ENCODE measurements around the gene CHRND.

The CHRND gene

GRCh38 chr2:232541195-232541960 lies 15.4 kb downstream of the CHRND start:
- TF ChIP-seq MAX (IDR thresholded peaks at IDR 0.05) (no peak), FOXM1 (IDR thresholded peaks at IDR 0.05; ENCODE audit: borderline replicate concordance, low read depth) (no peak), TAF1 (IDR thresholded peaks at IDR 0.05; ENCODE audit: low read depth) (no peak), NFIC (IDR thresholded peaks at IDR 0.05) (no peak), CREB1 (IDR thresholded peaks at IDR 0.05; ENCODE audit: low read depth) (no peak), YY1 (IDR thresholded peaks at IDR 0.05; ENCODE audit: low read depth) (no peak), TCF12 (IDR thresholded peaks at IDR 0.05; ENCODE audit: low read depth) (no peak), REST (IDR thresholded peaks at IDR 0.05; ENCODE audit: low read depth) (no peak), TEAD4 (IDR thresholded peaks at IDR 0.05) (no peak), RAD21 (IDR thresholded peaks at IDR 0.05; ENCODE audit: low read depth) (no peak), EGR1 (IDR thresholded peaks at IDR 0.05) (no peak), ZBTB7A (IDR thresholded peaks at IDR 0.05; ENCODE audit: low read depth) (no peak), CEBPB (IDR thresholded peaks at IDR 0.05) (no peak), EP300 (IDR thresholded peaks at IDR 0.05; ENCODE audit: borderline replicate concordance) (no peak), USF1 (IDR thresholded peaks at IDR 0.05) (no peak)

GRCh38 chr2:232541961-232542714 lies 16.2 kb downstream of the CHRND start:
- no peak for TF ChIP-seq USF1 (IDR thresholded peaks at IDR 0.05)
- TF ChIP-seq TCF12 (IDR thresholded peaks at IDR 0.05; ENCODE audit: low read depth) = no peak
- no peak for TF ChIP-seq TEAD4 (IDR thresholded peaks at IDR 0.05)
- no peak for TF ChIP-seq CREB1 (IDR thresholded peaks at IDR 0.05; ENCODE audit: low read depth)
- TF ChIP-seq EGR1 (IDR thresholded peaks at IDR 0.05) = no peak
- no peak for TF ChIP-seq RAD21 (IDR thresholded peaks at IDR 0.05; ENCODE audit: low read depth)
- TF ChIP-seq NFIC (IDR thresholded peaks at IDR 0.05) = no peak
- no peak for TF ChIP-seq MAX (IDR thresholded peaks at IDR 0.05)
- no peak for TF ChIP-seq CEBPB (IDR thresholded peaks at IDR 0.05)
- TF ChIP-seq REST (IDR thresholded peaks at IDR 0.05; ENCODE audit: low read depth) = no peak
- no peak for TF ChIP-seq ZBTB7A (IDR thresholded peaks at IDR 0.05; ENCODE audit: low read depth)
- no peak for TF ChIP-seq EP300 (IDR thresholded peaks at IDR 0.05; ENCODE audit: borderline replicate concordance)
- no peak for TF ChIP-seq YY1 (IDR thresholded peaks at IDR 0.05; ENCODE audit: low read depth)

GRCh38 chr2:232542715-232543467 lies 16.9 kb downstream of the CHRND start:
- TF ChIP-seq MAX (IDR thresholded peaks at IDR 0.05) = no peak
- TF ChIP-seq RAD21 (IDR thresholded peaks at IDR 0.05; ENCODE audit: low read depth) = no peak
- no peak for TF ChIP-seq EGR1 (IDR thresholded peaks at IDR 0.05)

- TF ChIP-seq TAF1 (IDR thresholded peaks at IDR 0.05; ENCODE audit: low read depth) = no peak
- no peak for TF ChIP-seq NFIC (IDR thresholded peaks at IDR 0.05)
- TF ChIP-seq EP300 (IDR thresholded peaks at IDR 0.05; ENCODE audit: borderline replicate concordance) = no peak
- no peak for TF ChIP-seq YY1 (IDR thresholded peaks at IDR 0.05; ENCODE audit: low read depth)
- no peak for TF ChIP-seq MAX (IDR thresholded peaks at IDR 0.05)
- no peak for TF ChIP-seq FOXM1 (IDR thresholded peaks at IDR 0.05; ENCODE audit: borderline replicate concordance, low read depth)
- no peak for TF ChIP-seq TEAD4 (IDR thresholded peaks at IDR 0.05)
- TF ChIP-seq EGR1 (IDR thresholded peaks at IDR 0.05) = no peak
- no peak for TF ChIP-seq CEBPB (IDR thresholded peaks at IDR 0.05)
Observed at GRCh38 chr2:232543491-232543890, 17.5 kb downstream of the CHRND start.
